ENCODE measurements around the gene PCGF3. TPM values are rescaled to one million over a fixed set of nuclear protein-coding genes. Genes with fewer than 3 reads are reported as not detected.

PCGF3 gene
- polyA plus RNA-seq, 1 experiment = 37.2 TPM

GRCh38 chr4:768076-768475 lies 62.4 kb downstream of the PCGF3 start:
- no peak overlapping the region for H3K27ac ChIP-seq (ENCODE audit: low read depth, low read length)
- CTCF ChIA-PET = interaction anchor here (0.6 kb wide), 1 partner anchor 26 kb away, joined by 3 read pairs; no protein-coding TSS in a partner anchor
- POLR2A ChIA-PET = no interaction called here
- no peak for DNase-seq (ENCODE audit: low read depth, low spot score)
- TF ChIP-seq CTCF (IDR thresholded peaks at IDR 0.05; ENCODE audit: low read depth, low read length) = no peak
- no peaks in the 10 kb centered on the region for H3K27me3 ChIP-seq (ENCODE audit: control insufficient read depth, insufficient read depth, low read length)
- peaks cover 7% of the 10 kb centered on the region; the same call in 1 of the 2 replicates for H3K9me3 ChIP-seq (ENCODE audit: control insufficient read depth, insufficient read depth, low read length)
- no peak overlapping the region for H3K4me3 ChIP-seq (ENCODE audit: low read depth, low read length)

GRCh38 chr4:768995-769394 lies 63.4 kb downstream of the PCGF3 start:
- CTCF ChIA-PET = no interaction called here
- no peak overlapping the region for H3K4me3 ChIP-seq (ENCODE audit: low read depth, low read length)
- POLR2A ChIA-PET = no interaction called here
- DNase-seq (ENCODE audit: low read depth, low spot score) = no peak
- TF ChIP-seq CTCF (IDR thresholded peaks at IDR 0.05; ENCODE audit: low read depth, low read length) = no peak
- no peak overlapping the region for H3K27ac ChIP-seq (ENCODE audit: low read depth, low read length)
- peaks cover 7% of the 10 kb centered on the region; the same call in 1 of the 2 replicates for H3K9me3 ChIP-seq (ENCODE audit: control insufficient read depth, insufficient read depth, low read length)
- no peaks in the 10 kb centered on the region for H3K27me3 ChIP-seq (ENCODE audit: control insufficient read depth, insufficient read depth, low read length)

- Histone ChIP-seq H3K4me3 (ENCODE audit: low read depth, low read length) (no peak overlapping the region), H3K27ac (ENCODE audit: low read depth, low read length) (no peak overlapping the region), H3K27me3 (ENCODE audit: control insufficient read depth, insufficient read depth, low read length) (no peaks in the 10 kb centered on the region), H3K9me3 (ENCODE audit: control insufficient read depth, insufficient read depth, low read length) (peaks cover 3% of the 10 kb centered on the region; the same call in 1 of the 2 replicates)
- DNase-seq (ENCODE audit: low read depth, low spot score) = no peak
- POLR2A ChIA-PET = no interaction called here
- CTCF ChIA-PET = no interaction called here
- TF ChIP-seq CTCF (IDR thresholded peaks at IDR 0.05; ENCODE audit: low read depth, low read length) = no peak
These were observed 63.9 kb downstream of the PCGF3 start for GRCh38 chr4:769511-769910.

GRCh38 chr4:770022-770421 lies 64.4 kb downstream of the PCGF3 start:
- POLR2A ChIA-PET = interaction anchor here (0.8 kb wide), 1 partner anchor 12 kb away, joined by 3 read pairs; no protein-coding TSS in a partner anchor
- H3K9me3 ChIP-seq (ENCODE audit: control insufficient read depth, insufficient read depth, low read length) = peaks cover 3% of the 10 kb centered on the region; the same call in 1 of the 2 replicates
- H3K27me3 ChIP-seq (ENCODE audit: control insufficient read depth, insufficient read depth, low read length) = no peaks in the 10 kb centered on the region
- H3K4me3 ChIP-seq (ENCODE audit: low read depth, low read length) = no peak overlapping the region
- no peak for TF ChIP-seq CTCF (IDR thresholded peaks at IDR 0.05; ENCODE audit: low read depth, low read length)
- no peak for DNase-seq (ENCODE audit: low read depth, low spot score)
- CTCF ChIA-PET = no interaction called here
- H3K27ac ChIP-seq (ENCODE audit: low read depth, low read length) = no peak overlapping the region

GRCh38 chr4:771464-771863 lies 65.8 kb downstream of the PCGF3 start:
- TF ChIP-seq CTCF (IDR thresholded peaks at IDR 0.05; ENCODE audit: low read depth, low read length) = no peak
- DNase-seq (ENCODE audit: low read depth, low spot score) = no peak
- no peaks in the 10 kb centered on the region for H3K27me3 ChIP-seq (ENCODE audit: control insufficient read depth, insufficient read depth, low read length)
- H3K4me3 ChIP-seq (ENCODE audit: low read depth, low read length) = no peak overlapping the region
- no peak overlapping the region for H3K27ac ChIP-seq (ENCODE audit: low read depth, low read length)
- ChIA-PET POLR2A (interaction anchor here (0.9 kb wide), 1 partner anchor 10 kb away, joined by 4 read pairs; no protein-coding TSS in a partner anchor), CTCF (no interaction called here)
- peaks cover 3% of the 10 kb centered on the region; the same call in 1 of the 2 replicates for H3K9me3 ChIP-seq (ENCODE audit: control insufficient read depth, insufficient read depth, low read length)

Data from AG04450 (cell line).